HG03175 (cell line): Measurements from ENCODE around the gene ZSWIM6.

Experiments
- ATAC-seq: cut with Tn5 transposase; IDR thresholded peaks from one replicate; pipeline ENCODE4 v1.9.1; 2021; ENCODE audit warnings: mild to moderate bottlenecking, moderate library complexity; ENCODE audit not compliant: unreplicated experiment

Gene ZSWIM6

DNA sequence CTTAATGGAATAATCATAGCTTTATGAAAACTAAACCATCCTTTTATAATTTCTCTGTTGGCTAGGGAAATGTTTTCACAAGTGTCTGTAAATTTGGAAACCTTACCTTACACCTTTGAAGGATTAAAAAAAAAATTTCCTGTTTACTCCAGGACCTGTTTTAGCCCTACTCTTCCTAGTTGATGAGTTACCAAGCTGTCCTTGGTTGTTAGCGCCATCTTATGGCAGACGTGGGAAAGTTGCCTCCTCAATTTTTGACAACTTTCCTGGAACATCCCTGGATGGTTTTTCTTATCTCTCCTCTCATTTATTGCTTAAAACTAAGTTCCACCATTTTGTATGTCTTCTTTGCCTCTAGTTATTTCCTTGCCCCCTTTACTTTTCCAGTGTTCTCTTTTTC, 25.7 kb downstream of the ZSWIM6 start:
- ATAC-seq: no peak

DNA sequence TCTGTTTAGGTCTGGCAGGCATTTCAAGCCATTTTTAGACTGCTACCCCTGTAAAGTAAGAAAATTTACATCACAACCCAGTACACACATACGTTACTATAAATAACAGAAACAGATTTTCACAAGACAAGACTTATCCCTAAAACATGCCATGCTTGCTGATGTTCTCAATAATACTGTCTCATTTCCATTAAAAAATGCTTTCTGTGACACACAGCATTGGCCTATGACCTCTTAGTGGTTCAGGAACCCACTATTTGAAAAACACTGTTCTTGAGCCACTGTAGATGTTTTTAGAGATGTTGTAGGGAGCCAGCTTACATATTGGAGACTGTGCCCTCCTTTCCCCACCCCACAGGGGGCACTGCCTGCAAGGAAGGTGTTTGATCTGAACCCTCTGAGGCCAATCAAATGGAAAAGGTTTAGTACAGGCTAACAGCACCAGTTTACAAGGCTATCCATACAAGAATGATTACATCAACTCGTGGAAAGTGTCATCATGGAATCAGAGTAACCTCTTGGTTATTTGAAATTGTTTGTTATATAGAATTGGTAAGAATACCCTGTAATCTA, 30.8 kb downstream of the ZSWIM6 start:
- ATAC-seq: no peak

DNA sequence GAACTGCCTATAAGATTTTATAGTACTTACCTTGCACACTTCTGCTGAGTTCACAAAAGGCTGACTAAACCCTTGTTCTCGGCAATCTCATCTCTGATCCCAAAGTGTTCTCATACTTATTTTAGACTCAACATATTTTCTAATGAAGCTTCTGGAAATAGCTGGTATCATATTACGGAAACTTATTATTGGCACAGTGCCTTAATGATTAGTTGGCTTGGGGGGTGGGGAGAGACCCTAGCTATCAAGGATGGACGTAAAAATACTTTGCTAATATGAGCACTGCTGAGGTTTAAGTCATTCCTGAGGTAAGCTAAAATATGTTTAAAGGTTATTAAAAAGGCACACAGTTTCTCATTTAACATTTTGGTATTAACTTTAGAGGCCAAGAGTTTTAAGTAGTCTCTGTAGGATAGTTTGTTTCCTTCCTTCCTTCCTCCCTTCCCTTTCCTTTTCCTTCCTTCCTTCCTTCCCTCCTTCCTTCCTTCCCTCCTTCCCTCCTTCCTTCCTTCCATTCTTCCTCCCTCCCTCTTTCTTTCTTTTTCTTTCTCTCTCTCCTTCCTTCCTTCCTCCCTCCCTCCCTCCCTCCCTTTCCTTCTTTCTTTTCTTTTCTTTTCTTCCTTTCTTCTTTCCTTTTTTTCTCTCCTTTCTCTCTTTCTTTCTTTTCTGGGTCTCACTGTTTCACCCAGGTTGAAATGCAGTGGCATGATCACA, 31.5 kb downstream of the ZSWIM6 start:
- ATAC-seq: no peak

- ATAC-seq: no peak
These were observed 34.6 kb downstream of the ZSWIM6 start for GRCh38 chr5:61366497-61367240.

GRCh38 chr5:61370506-61370905, 38.4 kb downstream of the ZSWIM6 start:
- ATAC-seq: no peak

GRCh38 chr5:61371474-61371873, 39.4 kb downstream of the ZSWIM6 start:
- no peak for ATAC-seq

DNA sequence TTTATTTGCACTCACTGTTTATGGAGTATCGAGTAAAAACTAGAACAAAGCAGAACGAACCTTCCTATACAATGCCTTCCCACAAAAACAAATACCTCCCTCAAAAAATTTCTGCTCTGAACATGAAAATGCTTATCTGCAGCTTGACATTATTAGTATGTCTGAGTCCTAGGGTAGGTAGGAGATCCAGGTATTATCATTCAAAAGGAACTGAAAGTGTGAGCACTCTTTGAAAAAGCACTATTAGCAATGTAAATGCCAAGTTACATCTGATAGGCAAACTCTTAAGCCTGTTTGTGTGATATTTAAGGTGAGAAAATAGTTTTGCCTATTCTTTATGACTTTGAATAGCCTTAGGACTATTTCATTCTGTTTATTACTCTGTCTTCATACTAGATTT, 47.6 kb downstream of the ZSWIM6 start:
- no peak for ATAC-seq

GRCh38 chr5:61381968-61382367, 49.9 kb downstream of the ZSWIM6 start:
- ATAC-seq: no peak

- ATAC-seq: no peak
These were observed 53.6 kb downstream of the ZSWIM6 start for GRCh38 chr5:61385627-61386026.

- ATAC-seq: no peak
These were observed 54.2 kb downstream of the ZSWIM6 start for GRCh38 chr5:61386045-61386800.

- ATAC-seq: no peak
These were observed 57.6 kb downstream of the ZSWIM6 start for GRCh38 chr5:61389609-61390008.

DNA sequence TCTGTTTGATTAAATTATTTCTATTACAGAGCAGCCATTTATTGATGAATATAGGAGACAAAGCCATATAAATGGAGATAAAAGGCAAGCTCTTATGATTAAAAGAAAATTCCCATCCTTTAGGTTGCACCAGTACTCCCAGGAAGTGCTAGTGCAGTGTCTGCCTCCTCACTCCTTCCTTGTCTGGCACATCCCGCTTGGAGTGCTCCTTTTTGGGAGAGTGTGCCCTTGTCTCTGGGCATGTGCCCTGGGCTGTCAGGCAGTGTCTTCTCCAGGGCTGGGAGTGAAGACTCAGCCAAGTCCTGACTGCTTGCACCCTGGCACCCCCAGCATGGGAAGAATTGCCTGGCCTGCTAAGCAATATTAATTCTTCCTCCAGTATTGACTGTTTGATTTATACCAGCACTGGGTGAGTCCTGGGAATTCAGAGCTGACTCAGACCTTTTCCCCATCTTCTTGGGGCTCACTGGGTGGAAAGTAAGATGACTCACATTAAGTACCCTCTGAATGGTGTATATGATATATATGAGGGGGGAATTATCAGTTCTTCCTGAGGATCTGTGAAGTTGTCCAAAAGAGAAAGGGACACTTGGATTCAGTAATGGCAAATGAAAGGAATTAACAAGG, 62.1 kb downstream of the ZSWIM6 start:
- no peak for ATAC-seq

DNA sequence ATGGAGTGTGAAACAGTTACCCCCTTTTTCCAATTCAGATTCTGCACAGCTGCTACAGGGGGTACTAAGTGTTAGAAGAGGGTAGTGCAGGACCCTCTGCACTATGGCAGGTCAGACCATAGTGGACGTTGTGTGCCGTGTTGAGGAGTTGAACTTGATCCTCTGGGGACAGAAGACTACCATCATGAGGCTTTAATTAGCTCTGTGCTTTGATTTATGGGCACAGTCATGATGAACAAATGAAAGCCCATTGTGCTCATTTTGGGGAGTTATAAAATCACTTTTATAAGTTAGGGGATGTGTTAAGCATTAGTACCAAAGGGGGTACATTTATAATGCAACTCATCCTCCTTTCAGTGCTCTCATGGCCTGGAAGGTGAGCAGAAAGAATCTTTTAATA, 62.7 kb downstream of the ZSWIM6 start:
- ATAC-seq: no peak

- ATAC-seq: no peak
These were observed 65.2 kb downstream of the ZSWIM6 start for GRCh38 chr5:61397238-61397637.

DNA sequence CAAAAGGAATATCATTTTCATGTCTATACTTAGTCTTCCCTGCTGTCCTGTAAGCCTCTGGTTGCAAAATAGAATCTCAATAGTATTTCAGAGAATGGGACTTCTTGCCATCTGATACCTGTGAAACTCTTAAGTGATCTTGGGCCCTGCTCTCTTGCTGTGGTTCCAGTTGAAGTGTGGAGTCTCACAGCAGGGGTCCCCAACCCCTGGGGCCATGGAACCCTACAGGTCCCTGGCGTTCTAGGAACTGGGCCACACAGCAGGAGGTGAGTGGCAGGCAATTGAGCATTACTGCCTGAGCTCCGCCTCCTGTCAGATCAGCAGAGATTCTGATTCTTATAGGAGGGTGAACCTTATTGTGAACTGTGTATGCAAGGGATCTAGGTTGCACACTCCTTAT, 65.9 kb downstream of the ZSWIM6 start:
- no peak for ATAC-seq

GRCh38 chr5:61398440-61398839, 66.4 kb downstream of the ZSWIM6 start:
- ATAC-seq: no peak

DNA sequence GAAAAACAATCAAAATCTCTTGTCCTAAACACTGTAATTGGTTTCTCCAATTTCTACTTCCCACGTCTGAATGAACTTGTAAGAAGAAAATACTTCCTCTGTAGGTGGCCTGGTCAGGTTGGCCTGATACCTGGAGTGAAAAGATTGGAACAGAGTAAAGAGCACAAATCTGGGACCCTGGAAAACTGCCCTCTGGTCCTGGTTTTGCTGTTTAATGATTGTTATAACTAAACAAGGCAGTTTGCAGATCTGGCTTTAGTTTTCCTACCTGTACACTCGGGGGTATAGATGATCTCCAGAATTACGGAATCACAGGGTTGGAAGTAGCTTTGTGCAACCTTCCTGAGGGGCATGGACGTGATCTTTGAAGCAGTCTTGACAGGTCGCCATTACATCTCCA, 67.6 kb downstream of the ZSWIM6 start:
- ATAC-seq: no peak

GRCh38 chr5:61401726-61402125, 69.7 kb downstream of the ZSWIM6 start:
- no peak for ATAC-seq

GRCh38 chr5:61402244-61402823, 70.3 kb downstream of the ZSWIM6 start:
- peak; percentile 53 for ATAC-seq

- ATAC-seq: no peak
These were observed 71.2 kb downstream of the ZSWIM6 start for GRCh38 chr5:61402970-61403900.
